Skeletal muscle satellite cell (primary cell): ENCODE measurements around the gene LY6G6C.

Source experiments
- H3K27me3 ChIP-seq: 2 replicates; pipeline ENCODE4 v1.7.0; 2013; ENCODE audit warnings: low read length; ENCODE audit not compliant: control insufficient read depth, insufficient read depth
- H3K36me3 ChIP-seq: 2 replicates; pipeline ENCODE4 v1.7.0; 2013; ENCODE audit warnings: mild to moderate bottlenecking, control low read depth, low read length; ENCODE audit not compliant: insufficient read depth
- H3K4me1 ChIP-seq: 2 replicates; pipeline ENCODE4 v1.7.0; 2013; ENCODE audit warnings: low read length; ENCODE audit not compliant: control insufficient read depth, insufficient read depth
- H3K4me2 ChIP-seq: 2 replicates; pipeline ENCODE4 v1.7.0; 2013; ENCODE audit warnings: mild to moderate bottlenecking, low read length
- H3K4me3 ChIP-seq: 2 replicates; pipeline ENCODE4 v1.7.0; 2013; ENCODE audit warnings: low read length
- H3K9ac ChIP-seq: 2 replicates; pipeline ENCODE4 v1.7.0; 2013; ENCODE audit warnings: mild to moderate bottlenecking, low read depth, low read length, moderate library complexity
- H3K9me3 ChIP-seq: replicated peaks from 2 replicates; pipeline ENCODE4 v1.7.0; 2013; ENCODE audit warnings: mild to moderate bottlenecking, control low read depth, low read length

Gene LY6G6C

DNA sequence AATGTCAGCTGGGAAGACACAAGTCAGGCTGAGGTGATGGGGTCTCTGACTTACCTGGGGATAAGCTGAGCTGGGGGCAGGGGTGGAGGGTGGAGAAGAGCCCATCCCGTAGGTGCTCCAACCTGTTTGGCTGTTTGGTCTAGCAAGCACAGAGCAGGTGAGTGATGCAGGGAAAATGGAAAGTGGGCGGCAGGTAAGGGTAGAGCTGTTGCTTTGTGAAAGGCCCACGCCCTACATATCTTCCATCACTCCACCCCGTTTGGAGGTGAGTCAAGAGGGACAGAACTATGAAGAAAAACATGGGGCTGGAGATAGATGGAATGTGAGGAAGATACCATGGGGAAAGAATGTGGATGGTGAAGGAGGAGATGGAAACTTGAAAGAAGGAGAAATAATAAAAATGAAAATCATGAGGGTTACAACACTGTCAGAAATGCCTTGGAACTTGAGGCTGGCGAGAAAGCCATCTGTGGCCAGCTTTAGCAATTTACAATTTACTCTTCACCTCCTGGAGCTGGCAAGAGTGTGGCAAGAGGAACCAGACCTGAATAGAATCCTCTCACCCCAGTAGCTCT is 1.3 kb downstream of the LY6G6C start:
- H3K36me3 ChIP-seq: no peaks in the 10 kb centered on the region
- H3K27me3 ChIP-seq: no peaks in the 10 kb centered on the region
- H3K4me1 ChIP-seq: no peaks in the 10 kb centered on the region
- no peak overlapping the region for H3K4me2 ChIP-seq
- no peak overlapping the region for H3K9ac ChIP-seq
- no peak overlapping the region for H3K4me3 ChIP-seq
- H3K9me3 ChIP-seq: no peaks in the 10 kb centered on the region

- Histone ChIP-seq H3K9me3 (no peaks in the 10 kb centered on the region), H3K9ac (no peak overlapping the region), H3K27me3 (no peaks in the 10 kb centered on the region), H3K4me1 (no peaks in the 10 kb centered on the region), H3K4me3 (no peak overlapping the region), H3K36me3 (no peaks in the 10 kb centered on the region), H3K4me2 (no peak overlapping the region)
Measured at GRCh38 chr6:31719001-31719400, 2.5 kb downstream of the LY6G6C start.

GRCh38 chr6:31718265-31718664 is 3.3 kb downstream of the LY6G6C start:
- H3K27me3 ChIP-seq: peaks cover 1% of the 10 kb centered on the region
- H3K36me3 ChIP-seq: no peaks in the 10 kb centered on the region
- H3K4me1 ChIP-seq: no peaks in the 10 kb centered on the region
- no peak overlapping the region for H3K4me3 ChIP-seq
- no peaks in the 10 kb centered on the region for H3K9me3 ChIP-seq
- no peak overlapping the region for H3K4me2 ChIP-seq
- H3K9ac ChIP-seq: no peak overlapping the region

- peaks cover 4% of the 10 kb centered on the region for H3K27me3 ChIP-seq
- no peak overlapping the region for H3K4me2 ChIP-seq
- no peak overlapping the region for H3K4me3 ChIP-seq
- no peak overlapping the region for H3K9ac ChIP-seq
- H3K36me3 ChIP-seq: no peaks in the 10 kb centered on the region
- no peaks in the 10 kb centered on the region for H3K4me1 ChIP-seq
- H3K9me3 ChIP-seq: no peaks in the 10 kb centered on the region
Measured at GRCh38 chr6:31717499-31718222, 3.9 kb downstream of the LY6G6C start.

DNA sequence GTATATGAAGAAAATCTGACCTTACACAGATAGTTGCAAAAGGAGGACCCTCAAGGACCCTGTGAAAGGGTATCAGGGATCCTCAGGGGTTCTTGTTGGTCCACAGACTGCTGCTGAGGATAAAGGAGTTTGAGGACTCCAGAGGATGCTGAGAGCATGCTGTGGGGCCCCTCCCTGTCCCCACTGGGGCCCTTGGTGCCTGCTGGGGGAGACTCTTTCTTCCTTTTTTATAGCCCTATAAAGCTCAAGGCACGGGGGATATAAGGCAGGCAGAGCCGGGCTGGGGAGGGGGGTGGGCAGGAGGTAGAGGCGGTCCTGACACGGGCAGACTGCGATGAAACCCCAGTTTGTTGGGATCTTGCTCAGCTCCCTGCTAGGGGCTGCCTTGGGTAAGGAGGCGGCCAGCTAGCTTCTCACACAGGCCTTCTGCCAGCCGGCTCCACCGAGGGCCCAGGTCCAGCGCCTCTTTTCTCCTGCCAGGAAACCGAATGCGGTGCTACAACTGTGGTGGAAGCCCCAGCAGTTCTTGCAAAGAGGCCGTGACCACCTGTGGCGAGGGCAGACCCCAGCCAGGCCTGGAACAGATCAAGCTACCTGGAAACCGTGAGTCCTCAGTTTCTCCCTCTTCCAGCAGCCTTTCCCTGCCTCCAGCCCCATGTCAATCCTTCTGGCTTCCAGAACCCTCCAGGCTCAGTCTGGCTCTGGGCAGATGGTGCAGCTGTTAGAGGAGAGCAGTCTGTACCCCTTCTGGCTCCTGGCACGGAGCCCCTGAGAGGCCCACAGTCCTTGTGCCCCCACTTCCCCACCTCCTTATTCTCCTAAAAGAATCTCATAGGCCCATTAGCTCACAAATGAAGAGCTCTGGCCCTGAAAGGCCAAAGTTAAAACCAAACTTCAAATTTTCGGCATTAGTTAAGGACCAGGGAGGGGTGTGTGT is 6.3 kb downstream of the LY6G6C start, which contains the start of gene LY6G6D:
LY6G6D (plus strand) TSS at position 327 of the 937 bp plus-strand sequence; CDS start at position 335, 8 bp downstream.
- no peak within 1 kb of the TSS for H3K9ac ChIP-seq
- H3K36me3 ChIP-seq: no peaks in the 10 kb centered on the region
- no peaks in the 10 kb centered on the region for H3K9me3 ChIP-seq
- no peak within 1 kb of the TSS for H3K4me3 ChIP-seq
- H3K4me1 ChIP-seq: no peaks in the 10 kb centered on the region
- H3K27me3 ChIP-seq: peaks cover 4% of the 10 kb centered on the region
- H3K4me2 ChIP-seq: no peak within 1 kb of the TSS

DNA sequence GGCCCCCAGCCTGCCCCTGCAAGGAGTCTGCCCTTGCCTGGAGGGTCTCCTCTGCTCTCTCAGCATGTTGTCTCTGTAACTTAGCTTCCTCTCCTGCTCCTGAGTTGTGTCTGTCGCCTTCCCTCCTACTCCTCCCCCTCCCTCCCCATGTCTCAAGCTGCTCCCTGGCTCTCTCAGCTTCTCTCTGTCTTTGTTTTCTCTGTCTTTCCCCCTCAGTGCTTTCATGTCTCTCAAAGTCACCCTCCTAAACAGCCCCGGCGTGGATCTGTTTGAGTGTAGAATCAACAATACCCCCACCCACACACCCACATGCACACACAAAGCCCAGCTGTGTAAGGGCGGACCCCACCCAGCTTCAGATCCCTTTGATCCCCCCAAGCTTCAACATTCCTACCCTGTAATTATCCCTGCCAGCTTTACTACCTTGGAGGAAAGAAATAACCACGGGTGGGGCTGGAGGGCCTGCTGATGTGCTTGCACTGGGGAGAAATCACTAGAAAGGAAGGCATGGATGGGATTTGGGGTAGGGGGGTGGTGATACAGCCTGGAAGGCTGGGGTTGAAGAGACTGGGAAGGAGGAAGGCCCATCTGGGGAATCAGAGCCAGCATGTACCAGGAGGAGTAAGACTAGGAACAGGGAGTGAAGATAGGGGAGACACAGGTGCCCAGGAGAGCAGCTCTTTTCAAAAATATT is 7.4 kb downstream of the LY6G6C start:
- Histone ChIP-seq H3K9ac (no peak overlapping the region), H3K4me3 (no peak overlapping the region), H3K9me3 (no peaks in the 10 kb centered on the region), H3K4me2 (no peak overlapping the region), H3K27me3 (peaks cover 4% of the 10 kb centered on the region), H3K36me3 (no peaks in the 10 kb centered on the region), H3K4me1 (no peaks in the 10 kb centered on the region)

DNA sequence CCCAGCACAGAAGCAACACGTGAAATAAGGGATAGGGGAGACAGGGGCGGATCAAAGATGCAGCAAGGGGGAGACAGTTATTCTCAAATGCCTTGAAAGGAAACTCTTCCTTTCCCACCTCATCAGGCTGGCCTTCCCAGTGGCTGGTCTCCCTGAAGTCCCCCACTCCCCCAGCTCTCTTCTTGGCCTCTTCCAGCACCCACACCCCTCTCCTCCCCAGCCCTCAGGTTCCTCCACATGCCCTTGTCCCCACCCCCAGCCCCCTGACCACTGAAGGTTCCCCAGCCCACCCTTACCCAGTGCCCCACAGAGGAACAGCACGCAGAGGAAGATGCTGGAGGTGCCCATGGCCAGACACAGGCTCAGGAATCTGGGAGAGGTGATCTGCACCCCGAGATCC is 8.1 kb downstream of the LY6G6C start:
- H3K4me3 ChIP-seq: no peak overlapping the region
- H3K4me1 ChIP-seq: no peaks in the 10 kb centered on the region
- peaks cover 4% of the 10 kb centered on the region for H3K27me3 ChIP-seq
- H3K36me3 ChIP-seq: no peaks in the 10 kb centered on the region
- H3K9ac ChIP-seq: no peak overlapping the region
- H3K4me2 ChIP-seq: no peak overlapping the region
- H3K9me3 ChIP-seq: no peaks in the 10 kb centered on the region

DNA sequence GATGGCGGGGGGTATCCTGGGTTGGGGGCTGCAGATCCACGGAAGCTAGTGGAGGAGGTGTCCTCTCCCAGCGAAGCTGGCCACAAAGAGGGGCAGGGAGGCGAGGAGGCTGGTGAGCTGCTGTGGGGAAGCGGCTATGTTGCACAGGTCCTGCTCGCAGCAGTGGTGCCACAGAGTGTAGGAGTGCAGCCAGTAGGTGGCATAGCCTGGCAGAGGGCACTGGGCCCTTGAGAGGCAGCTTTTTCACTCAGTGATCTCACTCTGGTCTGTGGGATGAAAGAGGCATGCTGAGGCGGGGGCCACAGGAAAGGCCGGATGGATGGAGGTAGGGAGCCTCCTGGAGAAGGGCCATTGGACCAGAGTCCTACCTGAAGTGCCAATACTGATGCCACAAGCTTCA is 9.2 kb downstream of the LY6G6C start:
- no peak overlapping the region for H3K9ac ChIP-seq
- no peaks in the 10 kb centered on the region for H3K36me3 ChIP-seq
- no peaks in the 10 kb centered on the region for H3K4me1 ChIP-seq

DNA sequence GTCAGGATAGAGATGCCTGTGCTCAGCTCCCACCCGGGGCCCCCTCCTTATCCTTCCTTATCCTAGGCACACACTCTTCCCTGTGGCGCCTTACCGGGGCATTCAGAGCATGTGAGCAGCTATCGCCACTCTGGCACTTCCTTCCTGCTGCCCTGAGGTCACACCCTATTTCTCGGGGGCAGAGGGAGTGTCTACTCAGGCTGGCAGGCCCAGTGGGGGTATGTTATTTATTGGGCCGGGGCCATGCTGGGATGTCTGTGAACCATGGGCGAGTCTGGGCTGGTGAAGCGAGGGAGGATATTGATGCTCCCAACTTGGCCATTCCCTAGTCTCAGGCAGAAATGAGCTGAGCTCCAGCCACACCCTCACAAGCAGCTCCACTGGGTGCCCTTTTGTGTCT is 10.3 kb downstream of the LY6G6C start:
- Histone ChIP-seq H3K9ac (no peak overlapping the region), H3K4me3 (no peak overlapping the region), H3K4me1 (no peaks in the 10 kb centered on the region)

More for the DNA sequence above, 9.2 kb downstream of the LY6G6C start:
- Histone ChIP-seq H3K4me3 (no peak overlapping the region), H3K9me3 (no peaks in the 10 kb centered on the region), H3K4me2 (no peak overlapping the region), H3K27me3 (peaks cover 4% of the 10 kb centered on the region)

DNA sequence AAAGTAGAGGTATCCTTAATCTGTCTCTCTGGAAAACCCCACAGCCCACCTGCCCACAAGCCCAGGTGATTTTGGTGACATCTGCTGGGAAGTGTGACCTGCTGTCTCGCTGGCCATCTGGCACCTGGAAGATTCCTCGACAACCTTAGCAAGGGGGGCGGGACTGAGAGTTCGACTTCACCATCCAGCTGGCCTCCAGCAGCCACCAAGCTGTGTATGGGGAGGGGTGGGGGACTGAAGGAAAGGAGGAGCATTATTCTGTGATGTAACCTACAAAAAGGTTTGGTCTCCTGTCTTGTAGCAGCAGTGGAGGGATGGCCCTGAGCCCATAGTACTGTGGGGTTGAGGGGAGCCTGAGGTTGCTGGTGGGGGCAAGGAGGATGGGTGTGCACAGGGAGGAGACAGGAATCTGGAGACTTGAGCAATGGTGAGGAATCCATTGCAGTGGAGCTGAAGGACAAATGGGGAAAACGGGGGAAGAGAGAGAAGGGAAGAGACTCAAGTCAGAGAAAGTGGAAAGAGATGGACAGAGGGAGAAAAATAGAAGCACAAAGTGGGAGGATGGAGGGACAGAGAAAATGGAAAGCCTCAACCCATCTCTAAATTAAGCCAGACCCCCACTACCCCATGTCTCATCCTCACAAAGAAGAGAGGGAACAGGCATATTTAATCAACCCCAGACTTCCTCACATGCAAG is 10.9 kb downstream of the LY6G6C start:
- Histone ChIP-seq H3K36me3 (no peaks in the 10 kb centered on the region), H3K9ac (no peak overlapping the region), H3K4me2 (no peak overlapping the region), H3K4me1 (no peaks in the 10 kb centered on the region), H3K27me3 (peaks cover 4% of the 10 kb centered on the region), H3K4me3 (no peak overlapping the region), H3K9me3 (no peaks in the 10 kb centered on the region)

More for the DNA sequence above, 10.3 kb downstream of the LY6G6C start:
- no peaks in the 10 kb centered on the region for H3K9me3 ChIP-seq
- H3K27me3 ChIP-seq: peaks cover 4% of the 10 kb centered on the region
- no peak overlapping the region for H3K4me2 ChIP-seq
- no peaks in the 10 kb centered on the region for H3K36me3 ChIP-seq
